Testis (tissue), 2 donors: ENCODE results near the gene ZNF208.

Experiments
- POLR2A ChIP-seq: fragments of 450-650 bp; IDR thresholded peaks from one replicate; pipeline ENCODE4 v1.6.1; 2017; ENCODE audit warnings: antibody characterized with exemption, mild to moderate bottlenecking, moderate library complexity
- TF ChIP-seq, protein P1 (sequence below), 3 experiments: fragments of 450-650 bp in 2 of 3; fragments of 200-600 bp in 1 of 3; sonication (generic) in 1 of 3; IDR thresholded peaks; one replicate each; pipeline ENCODE4 v1.5.1; 2016 to 2019; ENCODE audit warnings: antibody characterized with exemption in 3 of 3, mild to moderate bottlenecking in 2 of 3, moderate library complexity in 1 of 3

DNA sequence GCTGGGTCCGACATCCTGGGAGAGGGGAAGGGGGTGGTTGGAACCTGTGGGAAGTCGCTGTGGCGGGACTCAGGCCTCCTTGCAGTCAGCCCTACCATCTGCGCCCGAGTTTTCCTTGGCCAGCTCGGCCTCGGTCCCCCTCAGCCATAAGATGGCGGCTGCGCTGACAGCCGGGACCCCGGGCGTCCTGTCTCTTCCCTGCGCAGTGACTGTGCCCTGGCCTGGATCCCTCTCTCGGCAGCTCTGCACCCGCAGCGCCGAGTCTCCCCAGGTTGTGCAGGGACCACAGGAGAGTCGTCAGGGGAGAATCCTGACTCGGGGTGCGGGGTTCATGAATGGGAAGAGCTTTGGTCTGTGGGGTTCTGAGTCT is 41.9 kb upstream of the ZNF208 start:
- TF ChIP-seq, protein P1, sequence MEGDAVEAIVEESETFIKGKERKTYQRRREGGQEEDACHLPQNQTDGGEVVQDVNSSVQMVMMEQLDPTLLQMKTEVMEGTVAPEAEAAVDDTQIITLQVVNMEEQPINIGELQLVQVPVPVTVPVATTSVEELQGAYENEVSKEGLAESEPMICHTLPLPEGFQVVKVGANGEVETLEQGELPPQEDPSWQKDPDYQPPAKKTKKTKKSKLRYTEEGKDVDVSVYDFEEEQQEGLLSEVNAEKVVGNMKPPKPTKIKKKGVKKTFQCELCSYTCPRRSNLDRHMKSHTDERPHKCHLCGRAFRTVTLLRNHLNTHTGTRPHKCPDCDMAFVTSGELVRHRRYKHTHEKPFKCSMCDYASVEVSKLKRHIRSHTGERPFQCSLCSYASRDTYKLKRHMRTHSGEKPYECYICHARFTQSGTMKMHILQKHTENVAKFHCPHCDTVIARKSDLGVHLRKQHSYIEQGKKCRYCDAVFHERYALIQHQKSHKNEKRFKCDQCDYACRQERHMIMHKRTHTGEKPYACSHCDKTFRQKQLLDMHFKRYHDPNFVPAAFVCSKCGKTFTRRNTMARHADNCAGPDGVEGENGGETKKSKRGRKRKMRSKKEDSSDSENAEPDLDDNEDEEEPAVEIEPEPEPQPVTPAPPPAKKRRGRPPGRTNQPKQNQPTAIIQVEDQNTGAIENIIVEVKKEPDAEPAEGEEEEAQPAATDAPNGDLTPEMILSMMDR (IDR thresholded peaks at IDR 0.05) = no peak
- no peak for TF ChIP-seq POLR2A
